Measurements from ENCODE around the gene SPAG8.

DNA sequence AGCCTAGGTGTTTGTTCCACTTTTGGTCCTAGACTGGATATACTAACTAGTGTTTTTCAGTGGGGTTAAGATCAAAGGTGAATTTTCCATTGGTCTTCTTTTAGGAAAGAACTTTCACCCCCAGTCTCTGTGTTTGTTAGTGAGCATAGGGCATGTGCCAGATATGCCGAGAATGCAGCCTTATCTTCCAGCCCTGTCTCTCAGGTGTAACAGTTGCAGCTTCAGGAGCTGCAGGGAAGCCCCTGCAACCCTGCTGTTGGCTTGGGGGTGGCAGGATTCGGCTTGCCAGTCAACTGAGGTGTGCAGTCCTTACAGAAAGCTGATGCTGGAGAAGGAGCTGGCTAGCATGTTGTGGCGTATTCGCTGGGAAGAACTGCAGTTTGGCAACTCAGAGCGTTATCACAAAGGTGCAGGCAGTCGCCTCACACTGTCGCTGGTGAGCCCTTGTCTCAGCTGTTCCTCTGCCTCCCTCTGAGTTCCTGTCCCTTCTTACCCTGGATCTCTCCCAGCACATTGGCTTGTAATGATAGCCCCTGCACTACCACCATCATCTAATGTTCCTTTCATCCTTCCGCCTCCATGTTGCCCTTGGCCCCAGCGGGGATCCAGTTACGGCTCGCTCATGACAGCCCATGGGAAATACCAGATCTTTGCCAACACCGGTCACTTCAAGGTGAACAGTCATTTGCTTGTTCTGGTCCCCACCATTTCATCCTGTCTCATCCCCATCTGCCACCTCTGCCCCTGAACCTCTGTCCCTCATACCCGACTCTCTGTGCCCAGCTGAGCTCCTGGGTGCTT is 10.5 kb downstream of the SPAG8 start:
- TF ChIP-seq, protein P1, sequence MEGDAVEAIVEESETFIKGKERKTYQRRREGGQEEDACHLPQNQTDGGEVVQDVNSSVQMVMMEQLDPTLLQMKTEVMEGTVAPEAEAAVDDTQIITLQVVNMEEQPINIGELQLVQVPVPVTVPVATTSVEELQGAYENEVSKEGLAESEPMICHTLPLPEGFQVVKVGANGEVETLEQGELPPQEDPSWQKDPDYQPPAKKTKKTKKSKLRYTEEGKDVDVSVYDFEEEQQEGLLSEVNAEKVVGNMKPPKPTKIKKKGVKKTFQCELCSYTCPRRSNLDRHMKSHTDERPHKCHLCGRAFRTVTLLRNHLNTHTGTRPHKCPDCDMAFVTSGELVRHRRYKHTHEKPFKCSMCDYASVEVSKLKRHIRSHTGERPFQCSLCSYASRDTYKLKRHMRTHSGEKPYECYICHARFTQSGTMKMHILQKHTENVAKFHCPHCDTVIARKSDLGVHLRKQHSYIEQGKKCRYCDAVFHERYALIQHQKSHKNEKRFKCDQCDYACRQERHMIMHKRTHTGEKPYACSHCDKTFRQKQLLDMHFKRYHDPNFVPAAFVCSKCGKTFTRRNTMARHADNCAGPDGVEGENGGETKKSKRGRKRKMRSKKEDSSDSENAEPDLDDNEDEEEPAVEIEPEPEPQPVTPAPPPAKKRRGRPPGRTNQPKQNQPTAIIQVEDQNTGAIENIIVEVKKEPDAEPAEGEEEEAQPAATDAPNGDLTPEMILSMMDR (conservative IDR thresholded peaks at IDR 0.05; ENCODE audit: low read depth, low read length): no peak
- TF ChIP-seq EZH2 (IDR thresholded peaks at IDR 0.05; ENCODE audit: low read length, unreplicated experiment): no peak

All from PC-3 (cell line).